CD4-positive, alpha-beta T cell treated with Interleukin-10 for 1 hour (primary cell): ENCODE data around the gene BLNK.

Source experiments
- DNase-seq: peaks from one replicate; pipeline ENCODE4 v3.0.0-alpha.2; 2020

BLNK gene

GRCh38 chr10:96287392-96288105 lies 16.2 kb upstream of the BLNK start:
- DNase-seq = no peak

GRCh38 chr10:96285331-96285752 lies 14.0 kb upstream of the BLNK start:
- no peak for DNase-seq

- DNase-seq = no peak
These were observed 12.4 kb upstream of the BLNK start for GRCh38 chr10:96283756-96284155.

- no peak for DNase-seq
These were observed 12.0 kb upstream of the BLNK start for GRCh38 chr10:96283351-96283750.

GRCh38 chr10:96281444-96282029 lies 10.2 kb upstream of the BLNK start:
- DNase-seq = no peak

GRCh38 chr10:96280859-96281258 lies 9.5 kb upstream of the BLNK start:
- no peak for DNase-seq

- DNase-seq = no peak
These were observed 7.8 kb upstream of the BLNK start for GRCh38 chr10:96279191-96279641.

- no peak for DNase-seq
These were observed 5.5 kb upstream of the BLNK start for GRCh38 chr10:96276831-96277230.

GRCh38 chr10:96276426-96276825 lies 5.1 kb upstream of the BLNK start:
- DNase-seq = no peak

GRCh38 chr10:96275685-96276418 lies 4.5 kb upstream of the BLNK start:
- no peak for DNase-seq

GRCh38 chr10:96272316-96273280 lies 1.2 kb upstream of the BLNK start:
- no peak for DNase-seq

GRCh38 chr10:96270571-96270970 lies 798 bp downstream of the BLNK start:
- no peak for DNase-seq

- no peak for DNase-seq
These were observed 1.7 kb downstream of the BLNK start for GRCh38 chr10:96269438-96270300.

GRCh38 chr10:96268341-96268909 lies 2.9 kb downstream of the BLNK start:
- no peak for DNase-seq

GRCh38 chr10:96267234-96267705 lies 4.1 kb downstream of the BLNK start:
- DNase-seq = no peak

GRCh38 chr10:96266118-96266770 lies 5.1 kb downstream of the BLNK start:
- no peak for DNase-seq

- DNase-seq = no peak
These were observed 6.4 kb downstream of the BLNK start for GRCh38 chr10:96264938-96265337.

GRCh38 chr10:96263669-96264068 lies 7.7 kb downstream of the BLNK start:
- no peak for DNase-seq

GRCh38 chr10:96263176-96263575 lies 8.2 kb downstream of the BLNK start:
- DNase-seq = no peak

GRCh38 chr10:96261930-96262329 lies 9.4 kb downstream of the BLNK start:
- no peak for DNase-seq

- no peak for DNase-seq
These were observed 10.2 kb downstream of the BLNK start for GRCh38 chr10:96261132-96261531.
